ENCODE data around the gene ACSL1. TPM values are rescaled to one million over a fixed set of nuclear protein-coding genes. Genes with fewer than 3 reads are reported as not detected.

The ACSL1 gene
- total and polyA plus RNA-seq, 2 of the 8 experiments (the other 6 are each of a cell fraction or from before 2014, with no cell fraction given), result 2.3 to 8.7 TPM

GRCh38 chr4:184760681-184761080, 65.1 kb downstream of the ACSL1 start (continued):
- TF ChIP-seq USF2 (IDR thresholded peaks at IDR 0.05; ENCODE audit: low read length), result no peak

Data from H1 (cell line).